GM19099 (cell line): Measurements from ENCODE around the gene SULT2A1.
"Not testable (repeated sequence)": the region's sequence is repeated elsewhere in the genome, so short reads cannot be mapped to it uniquely, and the experiment has no call there.

Source experiments
- POLR2A ChIP-seq: IDR thresholded peaks from 3 replicates; pipeline ENCODE4 v1.6.1; 2011; ENCODE audit warnings: low read depth; ENCODE audit not compliant: insufficient read length; ENCODE audit errors: extremely low read depth

SULT2A1 gene

DNA sequence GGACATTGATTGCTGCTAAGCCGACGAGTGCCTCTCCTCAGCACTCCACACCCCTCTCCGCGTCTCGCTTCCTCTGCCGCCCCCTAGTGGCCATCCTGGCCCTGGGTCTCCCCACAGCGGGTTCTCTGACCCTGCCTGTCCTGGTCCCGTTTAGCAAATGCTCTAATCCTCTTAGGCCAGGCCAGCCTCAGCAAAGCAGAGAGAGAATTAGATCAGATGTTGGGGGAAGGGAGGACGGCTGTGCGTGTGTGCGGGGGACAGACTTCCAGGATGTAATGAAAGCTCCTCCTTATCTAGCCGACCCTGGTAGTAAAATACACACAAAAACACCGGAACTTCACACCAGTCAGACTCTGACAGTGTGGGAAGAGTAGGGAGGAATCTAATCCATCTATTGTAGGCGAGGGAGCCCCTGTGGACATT, 22.6 kb downstream of the SULT2A1 start:
- TF ChIP-seq POLR2A: no peak

- no peak for TF ChIP-seq POLR2A
These were observed 24.5 kb downstream of the SULT2A1 start for GRCh38 chr19:47861630-47862029.

GRCh38 chr19:47860602-47861297, 25.4 kb downstream of the SULT2A1 start:
- TF ChIP-seq POLR2A: no peak

GRCh38 chr19:47858646-47859285, 27.3 kb downstream of the SULT2A1 start, which contains the start of gene TPRX2:
Gene TPRX2 (plus strand): TSS chr19:47859235. CDS start chr19:47859247, 12 bp downstream.
- not testable (repeated sequence) for TF ChIP-seq POLR2A

- TF ChIP-seq POLR2A: no peak
These were observed 31.7 kb downstream of the SULT2A1 start for GRCh38 chr19:47854459-47854858.

DNA sequence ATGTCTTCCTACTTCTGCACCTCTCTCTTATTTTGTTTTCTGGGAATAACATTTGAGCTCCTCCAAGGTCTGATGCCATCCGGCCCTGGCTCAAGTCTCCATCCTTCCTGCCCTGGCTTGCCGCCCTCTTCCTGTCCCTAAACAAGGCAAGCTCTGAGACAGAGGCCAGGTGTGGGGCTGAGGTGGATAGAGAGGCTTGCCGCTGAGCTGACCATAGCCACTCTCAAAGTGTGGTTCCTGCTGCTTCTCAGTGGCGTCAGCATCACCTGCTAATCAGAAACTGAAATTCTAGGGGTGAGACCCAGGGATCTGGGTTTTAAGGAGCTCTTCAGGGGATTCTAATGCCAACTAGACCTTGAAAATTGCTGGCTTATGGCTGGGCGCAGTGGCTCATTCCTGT, 33.1 kb downstream of the SULT2A1 start:
- no peak for TF ChIP-seq POLR2A

GRCh38 chr19:47848823-47849473, 37.2 kb downstream of the SULT2A1 start:
- TF ChIP-seq POLR2A: no peak

- TF ChIP-seq POLR2A: no peak
These were observed 37.7 kb downstream of the SULT2A1 start for GRCh38 chr19:47848425-47848822.

GRCh38 chr19:47842941-47843340, 43.2 kb downstream of the SULT2A1 start:
- no peak for TF ChIP-seq POLR2A

DNA sequence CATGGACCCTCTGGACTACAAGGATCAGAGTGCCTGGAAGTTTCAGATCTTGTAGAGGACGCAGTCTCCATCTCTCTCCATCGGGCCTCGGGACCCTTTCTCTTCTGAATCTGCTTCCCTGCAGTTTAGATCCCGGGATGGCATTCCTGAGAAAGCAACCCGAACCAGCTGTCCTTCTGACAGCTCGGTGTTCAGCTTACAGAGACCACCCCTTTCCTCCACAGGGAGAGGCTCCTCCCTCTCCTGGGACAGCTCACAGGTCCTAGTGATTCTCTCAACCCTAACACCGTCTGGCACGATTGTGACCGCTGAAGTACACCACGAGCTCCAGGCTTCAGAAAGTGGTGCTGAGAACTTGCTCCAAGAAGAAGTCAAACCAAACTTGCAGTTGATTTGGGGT, 46.2 kb downstream of the SULT2A1 start:
- no peak for TF ChIP-seq POLR2A

- TF ChIP-seq POLR2A: no peak
These were observed 46.7 kb downstream of the SULT2A1 start for GRCh38 chr19:47839411-47839810.

DNA sequence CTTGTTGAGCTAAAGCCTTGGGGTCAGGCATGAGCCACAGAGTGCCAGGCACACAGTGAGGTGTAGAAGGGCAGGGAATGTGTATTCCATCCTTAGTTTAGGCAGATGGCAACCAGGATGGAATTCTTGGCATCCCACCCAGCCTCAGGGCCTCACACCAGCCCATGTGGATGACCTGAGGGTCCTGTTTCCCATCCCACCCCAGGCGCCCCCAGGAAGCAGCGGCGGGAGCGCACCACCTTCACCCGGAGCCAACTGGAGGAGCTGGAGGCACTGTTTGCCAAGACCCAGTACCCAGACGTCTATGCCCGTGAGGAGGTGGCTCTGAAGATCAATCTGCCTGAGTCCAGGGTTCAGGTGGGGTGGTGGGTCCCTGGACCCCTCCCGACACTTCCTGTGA, 50.1 kb downstream of the SULT2A1 start:
- no peak for TF ChIP-seq POLR2A

DNA sequence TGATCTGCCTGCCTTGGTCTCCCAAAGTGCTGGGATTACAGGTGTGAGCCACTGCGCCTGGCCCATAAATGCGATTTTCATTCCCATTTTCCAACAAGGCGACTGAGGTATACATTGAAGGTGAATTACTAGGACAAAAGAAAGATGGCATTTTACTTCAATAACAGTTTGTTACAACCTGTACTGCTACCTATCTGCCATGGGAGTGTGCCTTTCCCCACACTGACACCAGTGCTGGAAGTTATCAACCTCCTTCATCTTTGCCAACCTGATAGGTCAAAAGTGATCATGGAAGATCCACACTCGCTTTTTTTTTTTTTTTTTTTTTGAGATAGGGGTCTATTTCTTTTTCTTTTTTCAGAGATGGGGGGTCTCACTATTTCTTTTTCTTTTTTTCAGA, 53.4 kb downstream of the SULT2A1 start:
- TF ChIP-seq POLR2A: no peak

DNA sequence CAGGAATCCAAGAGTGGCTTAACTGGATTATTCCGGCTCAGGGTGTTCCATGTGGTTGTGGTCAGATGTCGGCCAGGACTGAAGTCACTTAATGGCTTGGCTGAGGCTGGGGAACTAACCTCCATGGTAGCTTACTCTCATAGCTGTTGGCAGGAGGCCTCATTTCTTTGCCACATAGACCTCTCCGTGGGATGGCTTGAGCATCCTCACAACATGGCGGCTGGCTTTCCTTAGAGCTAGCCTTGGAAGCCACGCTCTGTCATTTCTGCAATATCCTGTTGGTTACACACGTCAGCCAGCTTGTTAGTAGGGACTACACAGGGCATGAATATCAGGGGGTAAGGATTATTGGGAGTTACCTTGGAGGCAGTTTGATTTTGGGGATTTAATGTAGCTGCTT, 59.3 kb downstream of the SULT2A1 start:
- no peak for TF ChIP-seq POLR2A

GRCh38 chr19:47824396-47824795, 61.7 kb downstream of the SULT2A1 start:
- TF ChIP-seq POLR2A: no peak

DNA sequence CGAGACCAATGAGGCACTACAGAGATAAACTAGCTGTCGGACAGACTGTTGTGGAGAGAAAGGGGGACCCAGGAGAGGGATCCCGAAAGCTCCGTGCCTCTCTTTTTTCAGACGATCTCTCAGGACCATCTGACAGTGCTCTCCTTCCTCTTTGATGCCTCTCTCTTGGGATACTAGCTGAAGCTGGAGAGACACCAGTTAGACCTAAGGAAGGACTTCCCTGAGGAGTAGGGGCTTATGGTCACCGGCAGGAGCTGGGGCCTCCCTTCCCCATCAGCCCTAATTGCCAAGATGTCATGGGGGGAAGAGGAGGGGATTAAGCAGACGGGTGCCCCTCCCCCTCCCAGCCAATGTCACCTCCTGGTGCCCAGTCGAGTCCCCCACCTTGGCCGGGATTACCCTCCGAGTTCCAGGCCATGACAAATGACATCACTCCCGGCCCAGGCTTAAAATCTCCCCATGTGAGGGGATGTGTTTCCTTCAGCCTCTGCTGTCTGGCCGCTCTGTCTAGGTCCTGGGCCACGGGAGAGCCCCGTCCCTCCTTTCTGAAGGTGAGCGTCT, 64.6 kb downstream of the SULT2A1 start, which contains the start of gene CRX:
Gene CRX (plus strand): TSS at position 478 of the 561 bp plus-strand sequence. CDS start 12,507 bp downstream, outside the sequence.
- no peak for TF ChIP-seq POLR2A
